GM19467 (cell line): ENCODE measurements around the gene CD93.

Source experiments
- ATAC-seq: cut with Tn5 transposase; IDR thresholded peaks from one replicate; pipeline ENCODE4 v1.9.1; 2021; ENCODE audit warnings: mild to moderate bottlenecking, moderate library complexity; ENCODE audit not compliant: unreplicated experiment

The CD93 gene

GRCh38 chr20:23100720-23101107, 14.6 kb upstream of the CD93 start:
- no peak for ATAC-seq

DNA sequence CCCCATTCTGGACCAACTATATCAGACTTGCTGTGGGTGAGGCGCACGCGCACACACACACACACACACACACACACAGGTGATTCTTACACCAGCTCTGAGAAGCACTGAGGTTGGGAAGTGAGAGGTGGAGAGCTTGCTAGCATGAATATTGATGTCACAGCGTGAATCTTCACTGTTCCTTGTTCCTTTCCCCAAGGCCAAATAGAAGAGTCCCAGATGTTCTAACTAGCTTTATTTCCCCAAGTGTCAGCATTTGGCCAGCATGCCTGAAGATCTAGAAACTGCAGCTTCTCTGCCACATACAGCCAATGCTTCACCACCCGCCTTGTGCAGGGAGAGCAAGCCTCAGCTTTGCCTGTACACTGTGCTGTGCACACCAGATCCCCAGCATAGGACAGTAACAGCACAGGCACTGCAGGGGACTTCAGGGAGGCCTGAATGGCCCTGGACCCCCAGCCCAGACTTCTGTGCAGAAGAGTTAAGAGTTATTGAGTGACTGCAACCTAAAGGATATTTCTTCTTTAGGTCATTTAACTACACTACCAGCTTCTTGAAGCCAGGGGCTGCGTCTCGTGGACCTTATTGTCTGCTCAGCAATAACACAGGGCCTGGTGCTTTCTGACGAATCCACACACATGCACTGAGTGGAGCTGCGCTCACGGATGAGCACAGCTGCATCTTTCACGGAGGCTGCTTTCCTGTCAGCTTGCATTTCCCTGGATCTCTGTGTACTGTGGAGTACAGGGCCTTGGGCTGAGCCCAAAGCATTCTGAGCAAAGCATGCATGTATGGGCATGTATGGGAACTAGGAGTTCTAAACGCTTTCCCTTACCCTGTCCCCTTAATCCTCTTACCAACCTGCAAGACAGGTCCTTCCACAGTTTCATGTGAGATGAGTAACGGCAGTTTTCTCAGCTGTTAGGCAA, 13.9 kb upstream of the CD93 start:
- ATAC-seq: no peak

DNA sequence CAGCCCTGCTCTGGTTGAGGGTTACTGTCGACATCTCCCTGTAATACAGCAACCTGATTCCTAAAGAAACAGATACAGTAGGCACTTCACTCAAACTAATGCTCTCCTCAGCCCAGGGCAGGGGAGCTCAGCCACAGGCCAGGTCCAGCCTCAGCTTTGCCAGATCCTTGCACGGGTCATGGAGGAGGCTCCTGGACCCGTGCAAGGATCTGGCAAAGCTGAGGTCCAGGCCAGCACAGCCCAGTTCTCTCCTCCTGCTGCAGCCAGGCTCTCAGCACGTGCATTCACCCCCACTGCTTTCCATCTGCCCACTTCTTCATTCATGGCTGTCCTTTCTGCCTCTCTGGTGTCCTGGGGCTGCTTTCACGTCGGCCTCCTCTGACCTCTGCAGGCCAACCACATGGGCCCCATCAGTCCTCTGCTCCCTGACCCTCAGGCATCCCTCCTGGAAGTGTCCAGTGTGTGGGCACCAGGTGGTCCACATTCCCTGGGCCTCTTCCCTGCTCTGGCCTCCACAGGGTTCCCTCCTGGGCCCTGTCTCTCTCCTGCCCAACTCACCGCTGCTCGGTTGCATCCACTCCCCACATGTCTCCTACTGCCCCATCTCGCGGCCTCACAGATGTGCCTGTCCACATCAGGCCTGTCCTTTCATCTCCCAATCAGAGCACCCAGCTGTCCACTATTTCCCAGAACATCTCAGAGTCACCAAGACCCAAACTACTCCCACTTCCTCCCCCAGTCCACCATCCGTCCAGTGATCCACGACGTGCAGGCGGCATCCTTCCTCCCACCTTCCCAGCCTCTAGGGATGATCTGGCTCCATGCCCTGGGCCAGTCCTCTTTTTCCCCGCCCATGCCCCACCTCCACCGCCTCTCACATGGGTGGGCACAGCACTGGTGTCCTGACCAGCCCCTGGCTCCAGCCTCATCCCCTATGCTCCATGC, 11.8 kb upstream of the CD93 start:
- no peak for ATAC-seq

DNA sequence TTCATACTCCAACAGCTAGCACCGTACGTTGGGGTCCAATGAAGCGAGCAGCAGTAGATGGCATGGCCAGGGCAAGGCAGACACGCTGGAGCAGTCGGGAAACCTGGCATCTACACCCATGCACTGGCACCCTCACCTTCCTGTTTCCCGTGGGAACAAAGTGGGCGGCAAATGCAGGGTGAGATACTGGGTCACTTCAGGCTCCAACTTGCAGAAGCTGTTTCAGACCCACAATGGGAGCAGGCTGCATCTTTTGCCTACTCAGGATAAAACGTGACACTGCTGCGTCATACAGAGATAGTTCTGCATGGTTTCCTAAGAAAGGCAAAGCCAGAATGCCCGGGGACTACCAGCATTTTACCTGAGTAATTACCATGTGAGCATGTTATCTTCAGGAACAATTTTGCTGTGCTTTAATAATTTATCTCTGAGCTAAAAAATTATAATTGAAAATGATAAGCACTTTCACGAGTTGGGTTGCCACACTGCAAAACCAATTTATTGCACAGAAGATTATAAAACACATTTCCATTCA, 10.9 kb upstream of the CD93 start:
- ATAC-seq: no peak

DNA sequence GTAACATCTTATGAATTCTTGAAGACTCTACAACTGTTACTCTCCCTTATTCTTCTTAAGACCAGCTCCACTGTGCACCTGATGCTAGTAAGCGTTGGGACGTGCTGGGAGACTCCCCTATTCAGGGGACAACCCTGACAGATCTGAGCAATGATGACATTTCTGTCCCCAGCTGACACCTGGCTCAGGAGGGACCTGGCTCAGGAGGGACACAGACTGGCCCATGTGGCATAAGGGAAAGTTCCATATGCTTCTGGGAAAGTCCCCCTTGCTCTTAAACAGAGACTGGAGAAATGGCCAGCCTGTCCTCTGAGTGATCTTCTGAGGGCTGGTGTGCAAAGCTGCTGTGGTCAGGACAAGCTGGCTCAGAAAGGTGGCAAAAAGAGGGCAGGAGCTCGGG, 10.0 kb upstream of the CD93 start:
- ATAC-seq: no peak

DNA sequence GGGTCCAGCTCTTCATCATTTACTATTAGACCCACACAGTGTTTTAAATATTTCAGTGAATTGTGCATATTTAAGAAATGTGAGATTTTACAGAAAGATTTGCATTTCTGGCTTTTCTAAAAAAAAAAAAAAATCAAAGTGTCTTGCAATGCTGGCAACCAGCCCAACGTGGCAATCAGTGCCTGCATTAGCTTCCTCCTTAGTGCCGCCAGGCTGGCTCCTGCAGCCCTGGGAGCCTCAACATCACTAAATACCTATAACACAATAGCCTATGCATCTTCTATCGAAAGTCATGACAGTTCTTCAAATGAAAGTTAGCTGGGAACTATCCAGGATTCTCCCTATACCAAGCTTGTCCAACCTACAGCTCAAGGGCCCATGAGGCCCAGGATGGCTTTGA, 9.4 kb upstream of the CD93 start:
- no peak for ATAC-seq

- ATAC-seq: no peak
Observed at GRCh38 chr20:23094927-23095326, 8.8 kb upstream of the CD93 start.

DNA sequence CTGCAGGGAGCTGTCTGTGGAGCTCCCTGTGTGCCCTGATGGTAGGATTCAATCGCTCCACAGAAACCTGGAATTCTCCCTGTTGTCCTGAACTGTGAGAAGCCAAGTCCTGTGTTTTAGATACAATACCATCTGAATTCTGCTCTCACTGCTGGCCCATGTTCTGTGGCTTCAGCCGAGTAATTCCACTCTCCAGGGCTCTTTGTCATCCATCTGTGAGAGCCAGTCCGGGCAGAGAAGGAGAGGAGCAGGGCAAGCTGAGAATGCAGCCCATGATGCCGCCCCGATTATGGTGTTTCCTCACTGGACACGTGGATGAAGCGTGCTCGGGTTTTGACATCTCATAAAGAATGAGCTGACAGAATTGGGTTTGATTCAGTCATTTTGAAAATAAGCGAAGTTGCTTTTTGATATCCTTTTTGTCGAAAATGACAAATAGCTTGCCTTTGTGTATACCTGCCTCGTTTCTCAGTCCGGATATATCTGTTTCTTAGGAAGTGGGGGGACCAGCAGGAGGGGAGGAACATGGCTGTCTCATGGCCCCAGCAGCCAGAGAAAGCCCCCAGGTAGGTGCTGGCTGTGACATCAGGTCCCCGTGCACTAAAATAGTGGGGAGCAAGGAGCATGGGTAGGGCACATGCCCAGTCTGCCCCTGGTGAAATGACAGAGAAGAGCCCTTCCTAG, 8.2 kb upstream of the CD93 start:
- no peak for ATAC-seq

DNA sequence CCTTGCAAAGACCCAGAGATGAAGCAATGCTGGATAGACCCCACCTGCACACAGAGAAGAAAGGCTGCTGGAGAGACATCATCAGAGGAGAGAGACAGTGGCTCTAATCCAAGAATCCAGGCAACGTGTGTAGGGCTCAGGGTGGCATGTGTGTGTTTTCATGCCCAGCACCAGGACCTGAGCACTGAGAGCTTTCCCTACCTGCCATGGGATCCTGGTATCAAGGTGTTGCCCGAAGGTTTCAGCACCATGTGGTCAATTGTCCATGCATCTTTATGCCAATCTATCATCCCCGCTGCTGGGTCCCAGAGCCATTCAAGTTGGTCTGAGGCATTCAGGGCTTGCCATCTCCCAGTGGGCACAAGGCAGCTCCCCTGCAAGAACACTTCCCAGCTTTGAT, 7.5 kb upstream of the CD93 start:
- no peak for ATAC-seq

GRCh38 chr20:23092861-23093495, 6.9 kb upstream of the CD93 start:
- ATAC-seq: no peak

GRCh38 chr20:23092384-23092756, 6.2 kb upstream of the CD93 start:
- no peak for ATAC-seq

DNA sequence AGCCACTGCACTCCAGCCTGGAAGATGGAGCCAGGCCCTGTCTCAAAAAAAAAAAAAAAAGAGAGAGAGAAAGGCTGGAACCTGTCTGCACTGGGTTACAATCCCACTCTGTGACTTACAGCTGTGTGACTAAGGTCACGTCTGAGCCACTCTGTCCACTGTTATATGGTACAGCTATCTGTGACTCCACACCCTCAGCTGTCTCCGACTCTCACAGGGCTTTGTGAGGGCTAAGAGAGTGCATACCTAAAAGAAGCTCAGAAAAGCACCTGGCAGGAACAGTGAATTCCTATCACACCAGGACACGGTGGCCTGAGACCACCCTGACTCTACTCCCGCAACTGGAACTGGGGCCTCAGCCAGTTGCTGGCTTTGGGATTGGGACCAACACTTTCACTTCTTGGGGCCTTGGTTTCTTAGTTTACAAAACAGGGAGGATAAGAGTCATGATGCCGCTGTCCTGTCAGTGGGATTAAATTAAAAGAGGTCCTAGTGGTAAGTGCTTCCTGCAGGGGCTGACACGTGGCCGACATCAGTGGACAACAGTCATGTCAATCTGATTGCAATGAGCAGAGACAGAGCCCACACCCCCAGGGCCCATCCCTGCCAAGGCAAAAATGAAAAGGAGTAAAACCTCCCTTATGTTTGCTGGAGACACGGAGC, 5.7 kb upstream of the CD93 start:
- ATAC-seq: no peak

DNA sequence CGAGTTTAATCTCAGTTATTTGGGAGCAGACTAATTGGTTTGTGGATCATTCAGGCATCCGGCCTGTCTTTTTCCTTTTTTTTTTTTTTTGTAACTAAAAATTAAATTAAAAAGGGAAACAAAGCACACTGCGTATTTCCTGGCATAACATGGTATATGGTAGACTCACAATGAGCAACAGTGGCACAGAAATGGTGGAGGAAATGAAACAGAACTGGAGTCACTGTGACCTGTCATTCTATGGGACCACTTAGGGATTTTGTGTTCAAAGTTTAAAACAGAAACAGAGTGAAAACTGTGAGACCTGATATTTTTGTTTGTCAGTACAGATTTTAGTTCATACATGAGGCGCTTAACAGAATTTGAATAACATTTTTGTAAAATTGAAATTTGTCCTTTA, 4.8 kb upstream of the CD93 start:
- ATAC-seq: no peak

GRCh38 chr20:23090147-23090546, 4.0 kb upstream of the CD93 start:
- no peak for ATAC-seq

DNA sequence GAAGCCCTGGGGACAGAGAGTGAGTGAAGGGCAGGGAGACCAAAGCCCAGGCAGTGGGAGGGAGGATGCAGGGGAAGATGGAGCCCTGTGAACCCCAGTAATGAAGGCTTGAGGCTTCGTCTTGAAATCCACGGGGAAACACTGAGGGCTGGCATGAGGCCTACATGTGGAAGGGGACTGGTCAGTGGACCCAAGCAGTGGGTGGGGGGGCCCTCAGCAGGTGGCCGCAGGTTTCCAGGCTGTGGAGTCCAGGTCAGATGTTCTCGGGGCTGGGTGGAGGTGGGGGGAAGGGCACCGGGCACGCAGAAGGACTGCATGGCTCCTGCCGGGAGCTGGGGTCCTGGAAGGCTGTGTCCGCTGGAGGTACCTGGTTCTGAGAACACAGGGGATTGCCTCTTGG, 2.7 kb upstream of the CD93 start:
- ATAC-seq: no peak

DNA sequence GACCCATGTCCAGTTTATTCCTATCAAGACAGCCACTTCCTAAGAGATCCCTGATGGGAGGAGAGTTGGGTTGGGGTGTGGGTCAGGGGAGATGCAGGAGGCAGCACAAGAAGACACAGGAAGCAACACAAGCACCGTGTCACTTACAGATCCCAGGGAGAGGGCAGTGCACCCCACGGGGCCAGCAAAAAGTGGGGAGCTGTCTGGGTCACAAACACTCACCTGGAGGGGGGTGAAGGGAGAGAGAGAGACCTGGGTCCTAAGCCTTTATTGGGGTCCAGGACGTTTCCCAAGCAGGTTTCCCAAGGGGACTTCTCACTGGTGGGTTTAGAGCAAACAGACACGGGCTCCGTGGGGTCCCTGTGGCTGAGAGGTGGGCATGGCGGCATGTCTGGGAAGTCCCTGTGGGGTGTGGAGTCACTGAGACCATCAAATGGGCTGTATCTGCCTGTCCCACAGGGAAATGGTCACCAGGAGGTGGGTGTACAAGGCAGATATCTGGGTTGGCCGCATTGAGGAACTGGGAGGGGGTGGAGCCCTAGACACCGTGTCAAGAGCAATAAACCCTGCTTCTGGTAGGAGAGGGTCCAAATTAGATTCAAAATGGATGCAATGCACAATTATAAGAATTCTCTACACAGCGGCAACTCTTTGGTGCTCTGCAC, 1.6 kb upstream of the CD93 start:
- ATAC-seq: no peak

GRCh38 chr20:23086931-23087411, 847 bp upstream of the CD93 start:
- no peak for ATAC-seq

- no peak for ATAC-seq
Observed at GRCh38 chr20:23085436-23086055, 578 bp downstream of the CD93 start.

GRCh38 chr20:23084845-23085365, 1.2 kb downstream of the CD93 start:
- no peak for ATAC-seq
